Osteocyte (in vitro differentiated cells): ENCODE measurements around the gene FUT1. TPM values are rescaled to one million over a fixed set of nuclear protein-coding genes. Genes with fewer than 3 reads are reported as not detected.

Source experiments
- DNase-seq: peaks from one replicate; pipeline ENCODE4 v3.0.0; 2021; ENCODE audit warnings: mixed read lengths; ENCODE audit not compliant: unreplicated experiment; ENCODE audit errors: extremely low spot score
- H3K27ac Mint-ChIP-seq: one replicate; pipeline ENCODE4 v1.8.0; 2021; ENCODE audit warnings: mild to moderate bottlenecking, mixed read lengths; ENCODE audit not compliant: unreplicated experiment
- H3K27me3 Mint-ChIP-seq: one replicate; pipeline ENCODE4 v1.8.0; 2021; ENCODE audit warnings: mixed read lengths; ENCODE audit not compliant: unreplicated experiment
- H3K36me3 Mint-ChIP-seq: one replicate; pipeline ENCODE4 v1.8.0; 2021; ENCODE audit warnings: mixed read lengths; ENCODE audit not compliant: unreplicated experiment
- H3K4me1 Mint-ChIP-seq: one replicate; pipeline ENCODE4 v1.8.0; 2021; ENCODE audit warnings: mixed read lengths; ENCODE audit not compliant: unreplicated experiment
- H3K4me3 Mint-ChIP-seq: one replicate; pipeline ENCODE4 v1.8.0; 2021; ENCODE audit warnings: mild to moderate bottlenecking, moderate library complexity, mixed read lengths; ENCODE audit not compliant: unreplicated experiment
- H3K9me3 Mint-ChIP-seq: one replicate; pipeline ENCODE4 v1.8.0; 2021; ENCODE audit warnings: mixed read lengths; ENCODE audit not compliant: unreplicated experiment
- CTCF ChIP-seq: fragments of 200-600 bp; sonication (generic); IDR thresholded peaks from 2 replicates; pipeline ENCODE4 v1.5.0; 2021; ENCODE audit warnings: antibody characterized with exemption, mild to moderate bottlenecking, moderate library complexity
- total RNA-seq: library from RNA; stranded (reverse); gene quantifications from 2 replicates; pipeline ENCODE4 v1.2.1, GENCODE V29; 2021

FUT1 gene
- total RNA-seq, 1 donor from 2014 or later = 0.11 TPM

- Mint-ChIP-seq H3K36me3 (no peaks in the 10 kb centered on the region), H3K27me3 (peaks cover 29% of the 10 kb centered on the region), H3K4me3 (no peak overlapping the region), H3K9me3 (no peaks in the 10 kb centered on the region), H3K27ac (no peak overlapping the region), H3K4me1 (no peaks in the 10 kb centered on the region)
- TF ChIP-seq CTCF = no peak
- no peak for DNase-seq
Measured at GRCh38 chr19:48760504-48761205, 8.2 kb upstream of the FUT1 start.

GRCh38 chr19:48757741-48758144 is 5.3 kb upstream of the FUT1 start:
- no peak for DNase-seq
- no peak for TF ChIP-seq CTCF
- peaks cover 4% of the 10 kb centered on the region for H3K4me1 Mint-ChIP-seq
- peaks cover 33% of the 10 kb centered on the region for H3K27me3 Mint-ChIP-seq
- H3K9me3 Mint-ChIP-seq = no peaks in the 10 kb centered on the region
- H3K36me3 Mint-ChIP-seq = no peaks in the 10 kb centered on the region
- H3K27ac Mint-ChIP-seq = no peak overlapping the region
- H3K4me3 Mint-ChIP-seq = no peak overlapping the region

GRCh38 chr19:48757089-48757675 is 4.7 kb upstream of the FUT1 start:
- DNase-seq = no peak
- no peak overlapping the region for H3K4me3 Mint-ChIP-seq
- H3K36me3 Mint-ChIP-seq = no peaks in the 10 kb centered on the region
- TF ChIP-seq CTCF = no peak
- H3K27me3 Mint-ChIP-seq = peaks cover 27% of the 10 kb centered on the region
- no peak overlapping the region for H3K27ac Mint-ChIP-seq
- H3K9me3 Mint-ChIP-seq = no peaks in the 10 kb centered on the region
- H3K4me1 Mint-ChIP-seq = peaks cover 5% of the 10 kb centered on the region

DNA sequence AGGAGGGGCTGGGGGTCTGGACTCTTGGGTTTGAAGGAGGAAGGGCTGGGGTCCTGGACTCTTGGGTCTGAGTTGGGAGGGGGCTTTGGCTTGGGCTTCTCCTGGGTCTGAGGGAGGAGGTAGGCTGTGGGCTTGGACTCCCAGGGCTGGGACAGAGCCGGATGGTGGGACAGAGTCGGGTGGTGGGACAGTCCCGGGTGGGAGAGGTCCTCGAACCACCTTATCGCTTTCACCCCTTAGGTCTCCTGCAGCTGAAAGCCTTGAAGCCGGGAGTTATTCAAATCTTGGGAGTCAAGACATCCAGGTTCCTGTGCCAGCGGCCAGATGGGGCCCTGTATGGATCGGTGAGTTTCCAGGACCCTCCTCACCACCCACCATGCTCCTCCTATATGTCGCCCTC is 4.2 kb upstream of the FUT1 start:
- Mint-ChIP-seq H3K36me3 (no peaks in the 10 kb centered on the region), H3K4me1 (peaks cover 7% of the 10 kb centered on the region), H3K4me3 (no peak overlapping the region), H3K27ac (no peak overlapping the region), H3K9me3 (no peaks in the 10 kb centered on the region), H3K27me3 (peaks cover 24% of the 10 kb centered on the region)
- no peak for TF ChIP-seq CTCF
- no peak for DNase-seq

GRCh38 chr19:48756212-48756611 is 3.8 kb upstream of the FUT1 start:
- peaks cover 8% of the 10 kb centered on the region for H3K4me1 Mint-ChIP-seq
- no peaks in the 10 kb centered on the region for H3K36me3 Mint-ChIP-seq
- no peak for TF ChIP-seq CTCF
- H3K27me3 Mint-ChIP-seq = peaks cover 22% of the 10 kb centered on the region
- DNase-seq = no peak
- no peaks in the 10 kb centered on the region for H3K9me3 Mint-ChIP-seq
- no peak overlapping the region for H3K27ac Mint-ChIP-seq
- H3K4me3 Mint-ChIP-seq = no peak overlapping the region
